AG10803 (cell line): Measurements from ENCODE around the gene AGFG2.
"Not testable (repeated sequence)": the region's sequence is repeated elsewhere in the genome, so short reads cannot be mapped to it uniquely, and the experiment has no call there.

ENCODE experiments used
- DNase-seq: peaks from one replicate; pipeline ENCODE4 v3.0.0; 2010; ENCODE audit warnings: low read depth
- H3K4me3 ChIP-seq: 2 replicates; pipeline ENCODE4 v1.5.1; 2011; ENCODE audit warnings: mild to moderate bottlenecking, low read length, control low read depth
- TF ChIP-seq, protein P1 (sequence below): conservative IDR thresholded peaks from 2 replicates; pipeline ENCODE4 v1.5.1; 2011; ENCODE audit warnings: mild to moderate bottlenecking, low read length, control low read depth, inconsistent platforms

Gene AGFG2

DNA sequence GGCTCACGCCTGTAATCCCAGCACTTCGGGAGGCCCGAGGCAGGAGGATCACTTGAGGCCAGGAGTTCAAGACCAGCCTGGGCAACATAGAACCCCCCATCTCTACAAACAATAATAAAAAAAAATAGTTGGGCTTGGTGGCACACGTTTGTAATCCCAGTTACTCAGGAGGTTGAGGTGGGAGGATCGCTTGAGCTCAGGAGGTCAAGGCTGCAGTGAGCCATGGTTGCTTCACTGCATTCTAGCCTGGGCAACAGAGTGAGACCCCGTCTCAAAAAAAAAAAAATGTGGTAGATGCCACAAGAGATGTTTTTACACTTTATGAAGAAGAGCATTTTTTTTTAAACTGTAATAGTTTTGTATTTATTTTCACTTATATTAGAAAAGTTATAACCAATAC lies 42.5 kb upstream of the AGFG2 start:
- DNase-seq, result no peak
- TF ChIP-seq, protein P1, sequence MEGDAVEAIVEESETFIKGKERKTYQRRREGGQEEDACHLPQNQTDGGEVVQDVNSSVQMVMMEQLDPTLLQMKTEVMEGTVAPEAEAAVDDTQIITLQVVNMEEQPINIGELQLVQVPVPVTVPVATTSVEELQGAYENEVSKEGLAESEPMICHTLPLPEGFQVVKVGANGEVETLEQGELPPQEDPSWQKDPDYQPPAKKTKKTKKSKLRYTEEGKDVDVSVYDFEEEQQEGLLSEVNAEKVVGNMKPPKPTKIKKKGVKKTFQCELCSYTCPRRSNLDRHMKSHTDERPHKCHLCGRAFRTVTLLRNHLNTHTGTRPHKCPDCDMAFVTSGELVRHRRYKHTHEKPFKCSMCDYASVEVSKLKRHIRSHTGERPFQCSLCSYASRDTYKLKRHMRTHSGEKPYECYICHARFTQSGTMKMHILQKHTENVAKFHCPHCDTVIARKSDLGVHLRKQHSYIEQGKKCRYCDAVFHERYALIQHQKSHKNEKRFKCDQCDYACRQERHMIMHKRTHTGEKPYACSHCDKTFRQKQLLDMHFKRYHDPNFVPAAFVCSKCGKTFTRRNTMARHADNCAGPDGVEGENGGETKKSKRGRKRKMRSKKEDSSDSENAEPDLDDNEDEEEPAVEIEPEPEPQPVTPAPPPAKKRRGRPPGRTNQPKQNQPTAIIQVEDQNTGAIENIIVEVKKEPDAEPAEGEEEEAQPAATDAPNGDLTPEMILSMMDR, result no peak
- H3K4me3 ChIP-seq, result no peak overlapping the region

DNA sequence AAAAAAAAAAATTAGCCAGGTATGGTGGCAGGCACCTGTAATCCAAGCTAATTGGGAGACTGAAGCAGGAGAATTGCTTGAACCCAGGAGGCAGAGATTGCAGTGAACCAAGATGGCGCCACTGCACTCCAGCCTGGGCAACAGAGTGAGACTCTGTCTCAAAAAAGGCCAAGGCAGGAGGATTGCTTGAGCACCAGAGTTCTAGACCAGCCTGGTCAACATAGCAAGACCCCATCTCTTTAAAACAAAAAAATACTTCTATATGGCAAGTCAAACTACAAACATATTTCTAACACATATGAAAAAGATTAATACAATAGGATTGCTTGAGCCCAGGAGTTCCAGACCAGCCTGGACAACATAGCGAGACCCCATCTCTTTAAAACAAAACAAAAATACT lies 38.3 kb upstream of the AGFG2 start:
- H3K4me3 ChIP-seq, DNase-seq: not testable (repeated sequence)

DNA sequence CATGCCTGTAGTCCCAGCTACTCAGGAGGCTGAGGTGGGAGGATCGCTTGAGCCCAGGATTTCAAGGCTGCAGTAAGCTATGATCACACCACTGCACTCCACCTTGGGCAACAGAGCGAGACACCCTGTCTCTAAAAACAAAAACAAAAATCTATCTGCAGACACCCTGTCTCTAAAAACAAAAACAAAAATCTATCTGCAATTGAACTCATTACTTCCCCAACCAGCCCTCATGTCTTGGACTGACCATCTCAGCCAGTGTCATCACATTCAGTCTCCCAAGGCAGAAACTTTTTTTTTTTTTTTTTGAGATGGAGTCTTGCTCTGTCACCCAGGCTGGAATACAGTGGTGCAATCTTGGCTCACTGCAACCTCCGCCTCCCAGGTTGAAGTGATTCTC lies 35.0 kb upstream of the AGFG2 start:
- H3K4me3 ChIP-seq, DNase-seq: not testable (repeated sequence)

DNA sequence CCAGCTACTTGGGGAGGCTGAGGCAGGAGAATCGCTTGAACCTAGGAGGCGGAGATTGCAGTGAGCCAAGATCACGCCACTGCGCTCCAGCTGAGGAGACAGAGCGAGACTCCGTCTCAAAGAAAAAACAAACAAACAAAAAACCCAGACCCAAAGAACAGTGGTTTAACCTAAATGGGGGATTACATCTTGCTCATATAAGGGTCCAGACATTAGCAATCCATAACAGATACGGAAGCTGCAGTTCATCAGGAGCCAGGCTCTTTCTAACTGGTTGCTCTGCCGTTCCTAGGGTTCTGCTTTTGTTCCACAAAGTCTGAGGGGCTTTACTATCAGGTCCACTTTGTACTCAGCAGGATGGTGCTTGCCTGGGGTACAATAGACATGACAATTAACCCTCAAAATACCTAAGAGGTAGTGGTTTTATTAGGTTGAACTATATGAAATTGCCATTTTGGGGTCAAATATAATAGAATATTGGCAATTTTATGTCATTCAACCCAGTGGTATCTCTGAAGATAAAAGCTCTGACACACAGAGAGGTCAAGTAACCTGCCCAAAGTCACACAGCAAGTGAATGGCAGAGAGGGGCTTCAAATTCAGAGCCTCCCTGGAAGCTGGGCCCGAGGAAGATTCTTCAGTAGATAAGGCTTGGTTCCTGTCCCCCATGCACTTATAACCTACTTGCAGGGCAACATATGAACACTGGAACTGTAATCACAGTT lies 34.0 kb upstream of the AGFG2 start:
- TF ChIP-seq, protein P1, result no peak
- DNase-seq, result no peak
- H3K4me3 ChIP-seq, result no peak overlapping the region

DNA sequence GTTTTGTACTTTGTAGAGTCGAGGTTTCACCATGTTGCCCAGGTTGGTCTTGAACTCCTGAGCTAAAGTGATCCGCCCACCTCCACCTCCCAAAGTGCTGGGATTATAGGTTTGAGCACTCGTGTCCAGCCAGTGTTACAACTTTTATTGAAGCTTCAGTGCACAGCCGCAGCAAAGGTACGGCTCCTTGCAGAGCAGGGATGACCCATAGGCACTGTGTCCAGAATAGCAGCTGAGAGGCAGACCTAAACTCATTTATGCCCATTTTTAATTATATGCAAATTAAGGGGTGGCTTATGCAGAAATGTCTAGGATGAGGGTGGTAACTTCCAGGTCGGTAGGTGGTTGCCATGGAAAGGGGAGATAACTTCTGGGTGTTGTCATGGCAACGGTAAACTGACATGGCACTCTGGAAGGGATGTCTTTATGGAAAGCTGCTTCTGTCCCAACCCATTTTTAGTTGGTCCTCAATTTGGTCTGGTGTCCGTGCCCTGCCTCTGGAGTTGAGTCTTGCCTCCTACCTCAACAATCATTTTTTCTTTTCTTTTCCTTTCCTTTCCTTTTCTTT lies 32.6 kb upstream of the AGFG2 start:
- TF ChIP-seq, protein P1, result no peak
- no peak overlapping the region for H3K4me3 ChIP-seq
- DNase-seq, result no peak

DNA sequence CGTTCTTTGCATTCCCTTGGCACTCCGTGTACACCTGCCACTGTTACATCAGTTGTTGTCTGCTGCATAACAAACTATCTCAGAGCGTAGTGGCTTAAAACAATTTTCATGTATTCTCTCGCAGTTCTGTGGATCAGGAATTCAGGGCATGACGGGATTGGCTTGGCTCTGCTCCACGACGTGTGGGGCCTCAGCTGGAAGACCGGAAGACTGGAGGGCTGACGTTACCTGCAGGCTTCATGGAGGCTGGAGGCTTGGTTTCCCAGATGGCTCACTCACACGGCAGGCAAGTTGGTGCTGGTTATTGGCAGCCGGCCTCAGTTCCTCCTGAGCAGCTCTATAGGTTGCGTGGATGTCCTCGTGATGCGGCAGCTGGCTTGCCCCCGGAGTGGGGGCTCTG lies 29.8 kb upstream of the AGFG2 start:
- peak; percentile 88 for DNase-seq
- no peak overlapping the region for H3K4me3 ChIP-seq
- TF ChIP-seq, protein P1, result no peak

DNA sequence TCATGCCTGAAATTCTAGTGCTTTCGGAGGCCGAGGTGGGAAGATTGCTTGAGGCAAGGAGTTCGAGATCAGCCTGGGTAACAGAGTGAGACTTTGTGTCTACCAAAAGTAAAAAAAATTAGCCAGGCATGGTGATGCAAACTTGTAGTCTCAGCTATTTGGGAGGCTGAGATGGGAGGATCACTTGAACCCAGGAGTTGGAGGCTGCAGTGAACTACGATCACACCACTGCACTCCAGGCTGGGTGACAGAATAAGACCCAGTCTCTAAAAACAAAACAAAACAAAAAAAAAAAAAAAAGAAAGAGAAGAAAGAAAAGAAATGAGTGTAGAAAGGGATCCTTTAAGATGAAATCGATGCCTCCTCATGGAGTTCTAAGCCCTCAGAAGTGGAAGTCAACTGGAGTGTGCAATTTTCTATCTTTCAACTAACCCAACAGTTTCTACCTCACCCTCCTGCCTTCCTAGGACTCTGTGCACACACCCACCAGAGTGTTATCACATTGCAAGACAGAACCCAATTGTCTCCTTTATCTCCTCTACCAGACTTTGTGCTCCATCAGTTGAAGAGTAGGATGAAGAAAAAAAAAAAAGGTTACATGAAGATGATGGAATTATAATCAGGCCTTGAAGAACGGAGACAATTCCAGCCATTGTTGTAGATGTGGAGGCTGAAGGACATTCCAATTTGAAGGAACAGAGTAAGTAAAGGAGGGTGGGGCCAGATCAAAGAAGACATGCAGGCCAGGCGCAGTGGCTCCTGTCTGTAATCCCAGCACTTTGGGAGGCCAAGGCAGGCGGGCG lies 28.4 kb upstream of the AGFG2 start:
- TF ChIP-seq, protein P1, result no peak
- H3K4me3 ChIP-seq, result no peak overlapping the region
- DNase-seq, result no peak
